NCI-H2196 (cell line): Measurements from ENCODE around the gene PEX5L.
"Not testable (repeated sequence)": the region's sequence is repeated elsewhere in the genome, so short reads cannot be mapped to it uniquely, and the experiment has no call there.

Source experiments
- DNase-seq: peaks from one replicate; lab custom pipeline; 2025; ENCODE audit not compliant: unreplicated experiment; lab: John Stamatoyannopoulos, UW

PEX5L gene

GRCh38 chr3:180036671-180037455 is at the start of gene PEX5L:
TSS of gene PEX5L (minus strand) at chr3:180036937. CDS start at chr3:180036599, 338 bp downstream.
- peak; percentile 98 for DNase-seq

GRCh38 chr3:180085122-180085710 is 48.5 kb upstream of the PEX5L start:
- peak; percentile 52 for DNase-seq

- DNase-seq = no peak
Observed at GRCh38 chr3:180082699-180083098, 46.0 kb upstream of the PEX5L start.

- DNase-seq = no peak
Observed at GRCh38 chr3:180078592-180078991, 41.9 kb upstream of the PEX5L start.

GRCh38 chr3:180073561-180073960 is 36.8 kb upstream of the PEX5L start:
- no peak for DNase-seq

GRCh38 chr3:180072786-180073185 is 36.0 kb upstream of the PEX5L start:
- DNase-seq = no peak

GRCh38 chr3:180070925-180071324 is 34.2 kb upstream of the PEX5L start:
- DNase-seq = no peak

- no peak for DNase-seq
Observed at GRCh38 chr3:180068023-180068422, 31.3 kb upstream of the PEX5L start.

- no peak for DNase-seq
Observed at GRCh38 chr3:180066598-180066997, 29.9 kb upstream of the PEX5L start.

GRCh38 chr3:180063783-180064182 is 27.0 kb upstream of the PEX5L start:
- no peak for DNase-seq

- no peak for DNase-seq
Observed at GRCh38 chr3:180062771-180063170, 26.0 kb upstream of the PEX5L start.

- no peak for DNase-seq
Observed at GRCh38 chr3:180059356-180059755, 22.6 kb upstream of the PEX5L start.

- DNase-seq = no peak
Observed at GRCh38 chr3:180058238-180058637, 21.5 kb upstream of the PEX5L start.

GRCh38 chr3:180055656-180056055 is 18.9 kb upstream of the PEX5L start:
- not testable (repeated sequence) for DNase-seq

GRCh38 chr3:180049391-180049790 is 12.7 kb upstream of the PEX5L start:
- DNase-seq = no peak

- DNase-seq = peak; percentile 42
Observed at GRCh38 chr3:180048840-180049239, 12.1 kb upstream of the PEX5L start.

- DNase-seq = no peak
Observed at GRCh38 chr3:180048103-180048502, 11.4 kb upstream of the PEX5L start.

GRCh38 chr3:180040966-180041365 is 4.2 kb upstream of the PEX5L start:
- no peak for DNase-seq

GRCh38 chr3:180036092-180036670 is 556 bp downstream of the PEX5L start:
- DNase-seq = no peak

GRCh38 chr3:180026997-180027396 is 9.7 kb downstream of the PEX5L start:
- DNase-seq = no peak

GRCh38 chr3:180018543-180018942 is 18.2 kb downstream of the PEX5L start:
- DNase-seq = no peak

- DNase-seq = no peak
Observed at GRCh38 chr3:180017846-180018245, 18.9 kb downstream of the PEX5L start.
